Neural cell (in vitro differentiated cells): ENCODE measurements around the gene EPHA2. TPM values are rescaled to one million over a fixed set of nuclear protein-coding genes. Genes with fewer than 3 reads are reported as not detected.

ENCODE experiments used
- H2AFZ ChIP-seq: fragments of 200-600, 300-800 bp; sonication (generic), shearing (Covaris generic); 2 replicates; pipeline ENCODE4 v1.6.0; 2014; ENCODE audit warnings: low read depth, mild to moderate bottlenecking, antibody characterized with exemption, low read length, moderate library complexity
- H3F3A ChIP-seq: fragments of 200-600 bp; shearing (Covaris generic); 2 replicates; pipeline ENCODE4 v1.6.1; 2016; ENCODE audit warnings: mild to moderate bottlenecking, moderate library complexity, mixed read lengths, antibody characterized with exemption, low read length; ENCODE audit not compliant: insufficient read depth, poor library complexity, severe bottlenecking
- H3K27ac ChIP-seq: fragments of 200-600, 300-800 bp; sonication (generic), shearing (Covaris generic); 2 replicates; pipeline ENCODE4 v1.5.1; 2014; ENCODE audit warnings: mild to moderate bottlenecking, low read length, moderate library complexity
- H3K27me3 ChIP-seq: fragments of 300-800, 200-600 bp; sonication (generic), shearing (Covaris generic); 2 replicates; pipeline ENCODE4 v1.6.0; 2014; ENCODE audit warnings: mild to moderate bottlenecking, low read depth, low read length, moderate library complexity; ENCODE audit not compliant: insufficient read depth
- H3K36me3 ChIP-seq: fragments of 300-800, 200-600 bp; sonication (generic), shearing (Covaris generic); 2 replicates; pipeline ENCODE4 v1.5.1; 2014; ENCODE audit warnings: mild to moderate bottlenecking, antibody characterized with exemption, low read length, moderate library complexity; ENCODE audit not compliant: insufficient read depth
- H3K4me2 ChIP-seq: fragments of 300-800, 200-600 bp; sonication (generic), shearing (Covaris generic); 2 replicates; pipeline ENCODE4 v1.6.0; 2014; ENCODE audit warnings: mild to moderate bottlenecking, low read length
- H3K4me3 ChIP-seq: fragments of 300-800, 200-600 bp; sonication (generic), shearing (Covaris generic); 2 replicates; pipeline ENCODE4 v1.5.1; 2014; ENCODE audit warnings: mild to moderate bottlenecking, low read length, moderate library complexity
- H3K79me2 ChIP-seq: fragments of 200-600 bp; shearing (Covaris generic); replicated peaks from 2 replicates; pipeline ENCODE4 v1.6.0; 2014; ENCODE audit warnings: mild to moderate bottlenecking, low read length, moderate library complexity; ENCODE audit not compliant: insufficient read depth
- H3K9ac ChIP-seq: fragments of 300-800, 200-600 bp; sonication (generic), shearing (Covaris generic); 2 replicates; pipeline ENCODE4 v1.6.1; 2016; ENCODE audit warnings: mild to moderate bottlenecking, low read length, mixed read lengths
- H3K9me2 ChIP-seq: fragments of 200-600 bp; shearing (Covaris generic); 2 replicates; pipeline ENCODE4 v1.6.1; 2016; ENCODE audit warnings: mild to moderate bottlenecking, low read length, mixed read lengths; ENCODE audit not compliant: insufficient read depth
- H3K9me3 ChIP-seq: fragments of 200-600, 300-800 bp; sonication (generic), shearing (Covaris generic); 2 replicates; pipeline ENCODE4 v1.6.1; 2016; ENCODE audit warnings: mild to moderate bottlenecking, mixed run types, low read length, moderate library complexity, mixed read lengths
- H4K20me1 ChIP-seq: fragments of 200-600 bp; shearing (Covaris generic); 2 replicates; pipeline ENCODE4 v1.6.1; 2016; ENCODE audit warnings: mild to moderate bottlenecking, mixed run types; ENCODE audit not compliant: insufficient read depth
- EP300 ChIP-seq: fragments of 450-650 bp; conservative IDR thresholded peaks from 2 replicates; pipeline ENCODE4 v1.6.1; 2014; ENCODE audit warnings: antibody characterized with exemption, mild to moderate bottlenecking, moderate library complexity; ENCODE audit not compliant: poor library complexity, severe bottlenecking
- EZH2 ChIP-seq: fragments of 200-600, 300-800 bp; shearing (Covaris generic), sonication (generic); IDR thresholded peaks from 2 replicates; pipeline ENCODE4 v1.6.1; 2014; ENCODE audit warnings: antibody characterized with exemption, low read length, borderline replicate concordance, mild to moderate bottlenecking; ENCODE audit not compliant: insufficient read depth, poor library complexity, severe bottlenecking
- MXI1 ChIP-seq: fragments of 450-650 bp; conservative IDR thresholded peaks from 2 replicates; pipeline ENCODE4 v1.6.1; 2014; ENCODE audit warnings: antibody characterized with exemption, mild to moderate bottlenecking; ENCODE audit not compliant: poor library complexity, severe bottlenecking
- POLR2AphosphoS5 ChIP-seq: IDR thresholded peaks from 2 replicates; pipeline ENCODE4 v1.6.1; 2012
- RAD21 ChIP-seq: fragments of 450-650 bp; conservative IDR thresholded peaks from 2 replicates; pipeline ENCODE4 v1.6.1; 2014; ENCODE audit warnings: antibody characterized with exemption, mild to moderate bottlenecking, moderate library complexity
- SMC3 ChIP-seq: fragments of 450-650 bp; conservative IDR thresholded peaks from 2 replicates; pipeline ENCODE4 v1.6.1; 2014; ENCODE audit warnings: antibody characterized with exemption, mild to moderate bottlenecking, moderate library complexity; ENCODE audit not compliant: poor library complexity
- TAF1 ChIP-seq: IDR thresholded peaks from 2 replicates; pipeline ENCODE4 v1.6.1; 2012; ENCODE audit warnings: low read depth
- polyA plus RNA-seq: library from polyadenylated mRNA; depleted of rRNA; stranded (reverse); fragments of >200 nt; gene quantifications from 2 replicates; pipeline ENCODE4 v1.2.3, GENCODE V29; 2014
- TF ChIP-seq, protein P1 (sequence below): IDR thresholded peaks from 2 replicates; pipeline ENCODE4 v1.6.1; 2012; ENCODE audit warnings: borderline replicate concordance
- TF ChIP-seq, protein P2 (sequence below): fragments of 450-650 bp; IDR thresholded peaks from 2 replicates; pipeline ENCODE4 v1.5.1; 2014; ENCODE audit warnings: antibody characterized with exemption, mild to moderate bottlenecking, moderate library complexity; ENCODE audit not compliant: poor library complexity, severe bottlenecking

The EPHA2 gene
- polyA plus RNA-seq, 1 donor from 2014 or later: 0.63 TPM

DNA sequence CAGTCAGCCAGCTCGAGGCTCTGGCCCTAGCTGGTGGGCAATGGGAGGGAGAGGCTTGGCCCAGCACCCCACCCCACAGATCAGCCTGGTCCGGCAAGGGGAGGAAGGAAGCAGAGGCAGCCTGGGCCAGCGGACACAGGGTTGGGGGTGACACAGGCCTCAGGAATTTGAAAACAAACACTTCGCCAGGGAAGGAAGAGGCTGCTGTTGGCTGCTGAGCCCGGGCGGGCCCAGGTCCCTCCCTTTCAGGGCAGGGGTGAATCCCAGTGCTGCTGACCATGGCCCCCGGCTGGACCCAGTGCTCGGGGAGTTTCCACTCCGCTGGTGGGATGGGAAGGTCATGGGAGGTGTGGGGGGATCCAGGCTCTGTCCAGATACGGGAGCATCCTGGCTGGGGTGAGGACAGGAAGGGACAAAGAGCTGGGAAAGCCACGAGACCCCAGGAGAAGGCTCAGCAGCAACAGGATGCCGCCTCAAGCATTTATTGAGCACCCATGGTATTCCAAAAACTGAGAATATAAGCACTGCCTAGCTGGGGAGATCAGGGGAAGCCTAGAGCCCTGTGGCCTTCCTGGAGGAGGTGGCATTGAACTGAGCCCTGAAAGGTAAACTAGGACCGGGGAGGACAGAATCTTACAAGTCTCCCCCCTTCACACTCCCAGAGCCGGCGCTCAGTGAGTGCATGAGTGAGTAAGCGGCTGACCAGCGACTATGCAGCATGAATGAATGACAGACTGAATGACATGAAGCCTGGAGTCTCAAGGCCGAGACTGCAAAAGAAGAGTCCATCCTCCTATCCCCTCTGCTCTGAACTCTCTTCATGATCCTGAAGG is 26.2 kb upstream of the EPHA2 start:
- no peak overlapping the region for H3K4me2 ChIP-seq
- H3K36me3 ChIP-seq: no peaks in the 10 kb centered on the region
- H2AFZ ChIP-seq: no peak overlapping the region
- H4K20me1 ChIP-seq: no peaks in the 10 kb centered on the region
- no peak overlapping the region for H3K4me3 ChIP-seq
- no peaks in the 10 kb centered on the region for H3F3A ChIP-seq
- H3K9ac ChIP-seq: no peak overlapping the region
- no peaks in the 10 kb centered on the region for H3K79me2 ChIP-seq
- no peaks in the 10 kb centered on the region for H3K9me2 ChIP-seq
- no peaks in the 10 kb centered on the region for H3K9me3 ChIP-seq
- H3K27me3 ChIP-seq: no peaks in the 10 kb centered on the region
- no peak for TF ChIP-seq POLR2AphosphoS5
- no peak for TF ChIP-seq EZH2
- TF ChIP-seq MXI1: no peak
- TF ChIP-seq, protein P1, sequence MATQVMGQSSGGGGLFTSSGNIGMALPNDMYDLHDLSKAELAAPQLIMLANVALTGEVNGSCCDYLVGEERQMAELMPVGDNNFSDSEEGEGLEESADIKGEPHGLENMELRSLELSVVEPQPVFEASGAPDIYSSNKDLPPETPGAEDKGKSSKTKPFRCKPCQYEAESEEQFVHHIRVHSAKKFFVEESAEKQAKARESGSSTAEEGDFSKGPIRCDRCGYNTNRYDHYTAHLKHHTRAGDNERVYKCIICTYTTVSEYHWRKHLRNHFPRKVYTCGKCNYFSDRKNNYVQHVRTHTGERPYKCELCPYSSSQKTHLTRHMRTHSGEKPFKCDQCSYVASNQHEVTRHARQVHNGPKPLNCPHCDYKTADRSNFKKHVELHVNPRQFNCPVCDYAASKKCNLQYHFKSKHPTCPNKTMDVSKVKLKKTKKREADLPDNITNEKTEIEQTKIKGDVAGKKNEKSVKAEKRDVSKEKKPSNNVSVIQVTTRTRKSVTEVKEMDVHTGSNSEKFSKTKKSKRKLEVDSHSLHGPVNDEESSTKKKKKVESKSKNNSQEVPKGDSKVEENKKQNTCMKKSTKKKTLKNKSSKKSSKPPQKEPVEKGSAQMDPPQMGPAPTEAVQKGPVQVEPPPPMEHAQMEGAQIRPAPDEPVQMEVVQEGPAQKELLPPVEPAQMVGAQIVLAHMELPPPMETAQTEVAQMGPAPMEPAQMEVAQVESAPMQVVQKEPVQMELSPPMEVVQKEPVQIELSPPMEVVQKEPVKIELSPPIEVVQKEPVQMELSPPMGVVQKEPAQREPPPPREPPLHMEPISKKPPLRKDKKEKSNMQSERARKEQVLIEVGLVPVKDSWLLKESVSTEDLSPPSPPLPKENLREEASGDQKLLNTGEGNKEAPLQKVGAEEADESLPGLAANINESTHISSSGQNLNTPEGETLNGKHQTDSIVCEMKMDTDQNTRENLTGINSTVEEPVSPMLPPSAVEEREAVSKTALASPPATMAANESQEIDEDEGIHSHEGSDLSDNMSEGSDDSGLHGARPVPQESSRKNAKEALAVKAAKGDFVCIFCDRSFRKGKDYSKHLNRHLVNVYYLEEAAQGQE: no peak
- no peak for TF ChIP-seq RAD21
- no peak overlapping the region for H3K27ac ChIP-seq

DNA sequence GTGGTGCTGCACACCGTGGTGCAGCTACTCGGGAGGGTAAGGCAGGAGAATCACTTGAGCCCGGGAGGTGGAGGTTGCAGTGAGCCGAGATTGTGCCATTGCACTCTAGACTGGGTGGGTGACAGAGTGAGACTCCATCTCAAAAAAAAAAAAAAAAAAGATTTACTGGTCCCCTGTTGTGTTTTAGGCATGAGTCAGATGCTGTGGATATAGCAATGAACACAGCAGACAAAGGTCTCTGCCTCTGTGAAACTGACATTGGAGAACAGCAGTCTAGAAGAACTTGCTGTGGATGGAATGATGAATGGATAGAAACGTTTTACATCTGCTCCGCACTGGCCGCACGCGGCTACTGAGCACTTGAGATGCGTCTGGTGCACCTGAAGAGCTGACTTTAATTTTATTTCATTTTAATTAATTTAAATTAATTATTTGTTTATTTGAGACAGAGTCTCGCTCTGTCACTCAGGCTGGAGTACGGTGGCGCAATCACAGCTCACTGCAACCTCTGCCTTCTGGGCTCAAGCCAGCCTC is 24.5 kb upstream of the EPHA2 start:
- H3K27ac ChIP-seq: no peak overlapping the region
- H3K36me3 ChIP-seq: no peaks in the 10 kb centered on the region
- H3K9ac ChIP-seq: no peak overlapping the region
- no peak overlapping the region for H3K4me2 ChIP-seq
- no peaks in the 10 kb centered on the region for H3K79me2 ChIP-seq
- TF ChIP-seq EZH2: no peak
- TF ChIP-seq, protein P2, sequence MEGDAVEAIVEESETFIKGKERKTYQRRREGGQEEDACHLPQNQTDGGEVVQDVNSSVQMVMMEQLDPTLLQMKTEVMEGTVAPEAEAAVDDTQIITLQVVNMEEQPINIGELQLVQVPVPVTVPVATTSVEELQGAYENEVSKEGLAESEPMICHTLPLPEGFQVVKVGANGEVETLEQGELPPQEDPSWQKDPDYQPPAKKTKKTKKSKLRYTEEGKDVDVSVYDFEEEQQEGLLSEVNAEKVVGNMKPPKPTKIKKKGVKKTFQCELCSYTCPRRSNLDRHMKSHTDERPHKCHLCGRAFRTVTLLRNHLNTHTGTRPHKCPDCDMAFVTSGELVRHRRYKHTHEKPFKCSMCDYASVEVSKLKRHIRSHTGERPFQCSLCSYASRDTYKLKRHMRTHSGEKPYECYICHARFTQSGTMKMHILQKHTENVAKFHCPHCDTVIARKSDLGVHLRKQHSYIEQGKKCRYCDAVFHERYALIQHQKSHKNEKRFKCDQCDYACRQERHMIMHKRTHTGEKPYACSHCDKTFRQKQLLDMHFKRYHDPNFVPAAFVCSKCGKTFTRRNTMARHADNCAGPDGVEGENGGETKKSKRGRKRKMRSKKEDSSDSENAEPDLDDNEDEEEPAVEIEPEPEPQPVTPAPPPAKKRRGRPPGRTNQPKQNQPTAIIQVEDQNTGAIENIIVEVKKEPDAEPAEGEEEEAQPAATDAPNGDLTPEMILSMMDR: no peak
- no peak for TF ChIP-seq EP300
- no peak for TF ChIP-seq RAD21
- TF ChIP-seq, protein P1: no peak
- no peak for TF ChIP-seq POLR2AphosphoS5
- no peak for TF ChIP-seq MXI1
- TF ChIP-seq TAF1: no peak
- no peak for TF ChIP-seq SMC3
- H2AFZ ChIP-seq: no peak overlapping the region
- H4K20me1 ChIP-seq: no peaks in the 10 kb centered on the region
- H3K27me3 ChIP-seq: no peaks in the 10 kb centered on the region
- no peaks in the 10 kb centered on the region for H3K9me2 ChIP-seq
- H3F3A ChIP-seq: no peaks in the 10 kb centered on the region
- H3K4me3 ChIP-seq: no peak overlapping the region
- no peaks in the 10 kb centered on the region for H3K9me3 ChIP-seq
